Measurements from ENCODE around the gene CCNJ. TPM values are rescaled to one million over a fixed set of nuclear protein-coding genes. Genes with fewer than 3 reads are reported as not detected.

CCNJ gene
- total and polyA plus RNA-seq, 9 of the 15 experiments (the other 6 are each of a cell fraction or from before 2014, with no cell fraction given), result 0.69 to 15.7 (median 9.2) TPM

- TF ChIP-seq E2F8 (IDR thresholded peaks at IDR 0.05; ENCODE audit: low read depth, partially characterized antibody), result no peak
- no peak for TF ChIP-seq SAFB2 (IDR thresholded peaks at IDR 0.05; ENCODE audit: borderline replicate concordance, low read depth, low read length, severe bottlenecking)
- 0 out of 2 replicates have a peak, but pooled peaks have one; percentile 39 for TF ChIP-seq GATAD2B (IDR thresholded peaks at IDR 0.05; ENCODE audit: borderline replicate concordance)
- TF ChIP-seq, protein P1, sequence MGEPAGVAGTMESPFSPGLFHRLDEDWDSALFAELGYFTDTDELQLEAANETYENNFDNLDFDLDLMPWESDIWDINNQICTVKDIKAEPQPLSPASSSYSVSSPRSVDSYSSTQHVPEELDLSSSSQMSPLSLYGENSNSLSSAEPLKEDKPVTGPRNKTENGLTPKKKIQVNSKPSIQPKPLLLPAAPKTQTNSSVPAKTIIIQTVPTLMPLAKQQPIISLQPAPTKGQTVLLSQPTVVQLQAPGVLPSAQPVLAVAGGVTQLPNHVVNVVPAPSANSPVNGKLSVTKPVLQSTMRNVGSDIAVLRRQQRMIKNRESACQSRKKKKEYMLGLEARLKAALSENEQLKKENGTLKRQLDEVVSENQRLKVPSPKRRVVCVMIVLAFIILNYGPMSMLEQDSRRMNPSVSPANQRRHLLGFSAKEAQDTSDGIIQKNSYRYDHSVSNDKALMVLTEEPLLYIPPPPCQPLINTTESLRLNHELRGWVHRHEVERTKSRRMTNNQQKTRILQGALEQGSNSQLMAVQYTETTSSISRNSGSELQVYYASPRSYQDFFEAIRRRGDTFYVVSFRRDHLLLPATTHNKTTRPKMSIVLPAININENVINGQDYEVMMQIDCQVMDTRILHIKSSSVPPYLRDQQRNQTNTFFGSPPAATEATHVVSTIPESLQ (CRISPR knock-in tag; IDR thresholded peaks at IDR 0.05), result no peak
- TF ChIP-seq PCBP2 (IDR thresholded peaks at IDR 0.05; ENCODE audit: low read depth, low read length, poor library complexity, severe bottlenecking), result no peak
Observed at GRCh38 chr10:96017191-96017687, 26.1 kb upstream of the CCNJ start (continued).

All from K562 (cell line).